ENCODE data around the gene LRP1-AS.

Gene LRP1-AS

DNA sequence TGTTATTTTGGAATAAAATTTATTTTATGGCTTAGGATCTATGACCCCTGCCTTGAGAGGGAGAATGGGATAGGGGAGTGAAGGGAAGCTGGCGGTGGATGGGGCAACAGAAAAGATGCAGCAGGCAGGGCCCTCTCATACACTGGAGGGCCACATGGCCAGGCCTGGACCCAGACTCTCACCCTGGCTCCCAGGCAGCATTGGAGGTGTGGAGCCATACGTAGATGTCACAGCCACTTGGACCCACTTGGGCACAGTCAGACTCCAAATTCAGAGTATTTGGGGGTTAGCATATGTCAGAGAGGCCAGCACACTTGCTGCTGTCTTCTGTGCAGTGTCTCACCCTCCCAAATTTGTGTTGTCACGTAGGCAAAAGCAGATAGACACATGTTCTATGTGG, 52.0 kb downstream of the LRP1-AS start:
- no peak for DNase-seq
